ENCODE measurements around the gene HOXB7.

Gene HOXB7

GRCh38 chr17:48589060-48589830 is 21.6 kb downstream of the HOXB7 start:
- no peak overlapping the region for H3K4me3 ChIP-seq (ENCODE audit: low read depth, low read length)
- no peak for TF ChIP-seq CTCF (IDR thresholded peaks at IDR 0.05; ENCODE audit: control insufficient read depth, extremely low read depth, insufficient read depth)
- DNase-seq (ENCODE audit: low read depth): no peak

- no peak overlapping the region for H3K4me3 ChIP-seq (ENCODE audit: low read depth, low read length)
- no peak for TF ChIP-seq CTCF (IDR thresholded peaks at IDR 0.05; ENCODE audit: control insufficient read depth, extremely low read depth, insufficient read depth)
- no peak for DNase-seq (ENCODE audit: low read depth)
Observed at GRCh38 chr17:48588528-48588927, 22.3 kb downstream of the HOXB7 start.

GRCh38 chr17:48588074-48588415 is 22.8 kb downstream of the HOXB7 start:
- H3K4me3 ChIP-seq (ENCODE audit: low read depth, low read length): no peak overlapping the region
- no peak for DNase-seq (ENCODE audit: low read depth)
- no peak for TF ChIP-seq CTCF (IDR thresholded peaks at IDR 0.05; ENCODE audit: control insufficient read depth, extremely low read depth, insufficient read depth)

GRCh38 chr17:48587276-48588073 is 23.3 kb downstream of the HOXB7 start:
- no peak for DNase-seq (ENCODE audit: low read depth)
- no peak for TF ChIP-seq CTCF (IDR thresholded peaks at IDR 0.05; ENCODE audit: control insufficient read depth, extremely low read depth, insufficient read depth)
- H3K4me3 ChIP-seq (ENCODE audit: low read depth, low read length): no peak overlapping the region

- TF ChIP-seq CTCF (IDR thresholded peaks at IDR 0.05; ENCODE audit: control insufficient read depth, extremely low read depth, insufficient read depth): no peak
- H3K4me3 ChIP-seq (ENCODE audit: low read depth, low read length): no peak overlapping the region
- DNase-seq (ENCODE audit: low read depth): no peak
Observed at GRCh38 chr17:48586355-48587258, 24.2 kb downstream of the HOXB7 start.

- TF ChIP-seq CTCF (IDR thresholded peaks at IDR 0.05; ENCODE audit: control insufficient read depth, extremely low read depth, insufficient read depth): no peak
- DNase-seq (ENCODE audit: low read depth): no peak
- H3K4me3 ChIP-seq (ENCODE audit: low read depth, low read length): no peak overlapping the region
Observed at GRCh38 chr17:48584223-48584741, 26.5 kb downstream of the HOXB7 start.
